Measurements from ENCODE around the gene SMARCAL1.

Gene SMARCAL1

GRCh38 chr2:216480221-216480620 is 67.9 kb downstream of the SMARCAL1 start:
- H3K9ac ChIP-seq (ENCODE audit: low read length) = no peak overlapping the region
- no peak overlapping the region for H3K4me3 ChIP-seq (ENCODE audit: low read length)
- H3K36me3 ChIP-seq (ENCODE audit: control insufficient read depth, insufficient read depth, low read length) = no peaks in the 10 kb centered on the region
- H2AK5ac ChIP-seq (ENCODE audit: low read length) = no peak overlapping the region
- no peak overlapping the region for H3K27ac ChIP-seq (ENCODE audit: low read depth, low read length)
- H3K4me2 ChIP-seq (ENCODE audit: low read length) = no peak overlapping the region
- H2BK120ac ChIP-seq (ENCODE audit: low read depth, low read length) = no peak overlapping the region
- no peak overlapping the region for H3K4ac ChIP-seq (ENCODE audit: low read depth, low read length)
- no peak overlapping the region for H4K5ac ChIP-seq (ENCODE audit: low read length)
- no peak overlapping the region for H3K18ac ChIP-seq (ENCODE audit: low read length)
- no CpG with 5 or more reads among the region's 3 CpGs for WGBS (ENCODE audit: extremely low coverage, insufficient coverage, low lambda C conversion rate)
- no peaks in the 10 kb centered on the region for H3K27me3 ChIP-seq (ENCODE audit: insufficient read depth, low read length, poor library complexity)
- H3K4me1 ChIP-seq (ENCODE audit: control insufficient read depth, low read depth, low read length) = no peaks in the 10 kb centered on the region
- H3K23ac ChIP-seq (ENCODE audit: low read length) = no peak overlapping the region
- H4K8ac ChIP-seq (ENCODE audit: low read depth, low read length) = no peak overlapping the region
- no peaks in the 10 kb centered on the region for H3K79me1 ChIP-seq (ENCODE audit: low read length)
- no peaks in the 10 kb centered on the region for H3K79me2 ChIP-seq (ENCODE audit: control insufficient read depth, insufficient read depth, low read length)
- no peak for DNase-seq
- H2BK5ac ChIP-seq (ENCODE audit: low read length) = no peak overlapping the region
- H2BK15ac ChIP-seq (replicated peaks; ENCODE audit: low read depth) = no peak overlapping the region
- H3K56ac ChIP-seq (ENCODE audit: low read length) = no peak overlapping the region

GRCh38 chr2:216482640-216483039 is 70.4 kb downstream of the SMARCAL1 start:
- H3K27me3 ChIP-seq (ENCODE audit: insufficient read depth, low read length, poor library complexity) = no peaks in the 10 kb centered on the region
- no peak overlapping the region for H3K18ac ChIP-seq (ENCODE audit: low read length)
- no peak overlapping the region for H3K4ac ChIP-seq (ENCODE audit: low read depth, low read length)
- H3K4me2 ChIP-seq (ENCODE audit: low read length) = no peak overlapping the region
- WGBS (ENCODE audit: extremely low coverage, insufficient coverage, low lambda C conversion rate) = no CpG with 5 or more reads among the region's 2 CpGs
- H3K4me3 ChIP-seq (ENCODE audit: low read length) = no peak overlapping the region
- no peak overlapping the region for H2AK5ac ChIP-seq (ENCODE audit: low read length)
- H3K79me1 ChIP-seq (ENCODE audit: low read length) = no peaks in the 10 kb centered on the region
- no peak overlapping the region for H4K8ac ChIP-seq (ENCODE audit: low read depth, low read length)
- no peak overlapping the region for H2BK120ac ChIP-seq (ENCODE audit: low read depth, low read length)
- no peaks in the 10 kb centered on the region for H3K4me1 ChIP-seq (ENCODE audit: control insufficient read depth, low read depth, low read length)
- H2BK15ac ChIP-seq (replicated peaks; ENCODE audit: low read depth) = no peak overlapping the region
- DNase-seq = no peak
- H2BK5ac ChIP-seq (ENCODE audit: low read length) = no peak overlapping the region
- no peak overlapping the region for H3K9ac ChIP-seq (ENCODE audit: low read length)
- no peak overlapping the region for H3K23ac ChIP-seq (ENCODE audit: low read length)
- H3K36me3 ChIP-seq (ENCODE audit: control insufficient read depth, insufficient read depth, low read length) = no peaks in the 10 kb centered on the region
- H3K79me2 ChIP-seq (ENCODE audit: control insufficient read depth, insufficient read depth, low read length) = no peaks in the 10 kb centered on the region
- H3K27ac ChIP-seq (ENCODE audit: low read depth, low read length) = no peak overlapping the region
- no peak overlapping the region for H3K56ac ChIP-seq (ENCODE audit: low read length)
- H4K5ac ChIP-seq (ENCODE audit: low read length) = no peak overlapping the region

GRCh38 chr2:216485237-216485636 is 73.0 kb downstream of the SMARCAL1 start:
- H2AK5ac ChIP-seq (ENCODE audit: low read length) = no peak overlapping the region
- no peak overlapping the region for H3K23ac ChIP-seq (ENCODE audit: low read length)
- no CpG with 5 or more reads among the region's 3 CpGs for WGBS (ENCODE audit: extremely low coverage, insufficient coverage, low lambda C conversion rate)
- H3K4ac ChIP-seq (ENCODE audit: low read depth, low read length) = no peak overlapping the region
- H2BK5ac ChIP-seq (ENCODE audit: low read length) = no peak overlapping the region
- peak overlapping the region; percentile 2 for H3K56ac ChIP-seq (ENCODE audit: low read length)
- H3K4me3 ChIP-seq (ENCODE audit: low read length) = no peak overlapping the region
- DNase-seq = no peak
- H2BK15ac ChIP-seq (replicated peaks; ENCODE audit: low read depth) = no peak overlapping the region
- H3K27ac ChIP-seq (ENCODE audit: low read depth, low read length) = no peak overlapping the region
- H3K4me2 ChIP-seq (ENCODE audit: low read length) = no peak overlapping the region
- H4K5ac ChIP-seq (ENCODE audit: low read length) = no peak overlapping the region
- no peak overlapping the region for H3K18ac ChIP-seq (ENCODE audit: low read length)
- H3K79me1 ChIP-seq (ENCODE audit: low read length) = no peaks in the 10 kb centered on the region
- H3K36me3 ChIP-seq (ENCODE audit: control insufficient read depth, insufficient read depth, low read length) = no peaks in the 10 kb centered on the region
- no peaks in the 10 kb centered on the region for H3K4me1 ChIP-seq (ENCODE audit: control insufficient read depth, low read depth, low read length)
- no peak overlapping the region for H3K9ac ChIP-seq (ENCODE audit: low read length)
- H3K79me2 ChIP-seq (ENCODE audit: control insufficient read depth, insufficient read depth, low read length) = no peaks in the 10 kb centered on the region
- H2BK120ac ChIP-seq (ENCODE audit: low read depth, low read length) = no peak overlapping the region
- H3K27me3 ChIP-seq (ENCODE audit: insufficient read depth, low read length, poor library complexity) = no peaks in the 10 kb centered on the region
- H4K8ac ChIP-seq (ENCODE audit: low read depth, low read length) = no peak overlapping the region

GRCh38 chr2:216485745-216486144 is 73.5 kb downstream of the SMARCAL1 start:
- Histone ChIP-seq H2BK15ac (replicated peaks; ENCODE audit: low read depth) (no peak overlapping the region), H3K4me2 (ENCODE audit: low read length) (no peak overlapping the region), H2AK5ac (ENCODE audit: low read length) (no peak overlapping the region), H3K4ac (ENCODE audit: low read depth, low read length) (no peak overlapping the region), H3K27ac (ENCODE audit: low read depth, low read length) (no peak overlapping the region), H3K36me3 (ENCODE audit: control insufficient read depth, insufficient read depth, low read length) (no peaks in the 10 kb centered on the region), H3K23ac (ENCODE audit: low read length) (no peak overlapping the region), H3K79me2 (ENCODE audit: control insufficient read depth, insufficient read depth, low read length) (no peaks in the 10 kb centered on the region), H4K5ac (ENCODE audit: low read length) (no peak overlapping the region), H3K4me3 (ENCODE audit: low read length) (no peak overlapping the region), H3K18ac (ENCODE audit: low read length) (no peak overlapping the region), H2BK5ac (ENCODE audit: low read length) (no peak overlapping the region), H2BK120ac (ENCODE audit: low read depth, low read length) (no peak overlapping the region), H3K27me3 (ENCODE audit: insufficient read depth, low read length, poor library complexity) (no peaks in the 10 kb centered on the region), H3K4me1 (ENCODE audit: control insufficient read depth, low read depth, low read length) (no peaks in the 10 kb centered on the region), H3K79me1 (ENCODE audit: low read length) (no peaks in the 10 kb centered on the region), H3K56ac (ENCODE audit: low read length) (no peak overlapping the region), H4K8ac (ENCODE audit: low read depth, low read length) (no peak overlapping the region), H3K9ac (ENCODE audit: low read length) (no peak overlapping the region)
- WGBS (ENCODE audit: extremely low coverage, insufficient coverage, low lambda C conversion rate) = no CpG with 5 or more reads among the region's 5 CpGs
- DNase-seq = no peak

GRCh38 chr2:216486271-216486670 is 74.0 kb downstream of the SMARCAL1 start:
- Histone ChIP-seq H3K4ac (ENCODE audit: low read depth, low read length) (no peak overlapping the region), H4K5ac (ENCODE audit: low read length) (no peak overlapping the region), H3K79me1 (ENCODE audit: low read length) (no peaks in the 10 kb centered on the region), H2AK5ac (ENCODE audit: low read length) (no peak overlapping the region), H3K18ac (ENCODE audit: low read length) (no peak overlapping the region), H3K36me3 (ENCODE audit: control insufficient read depth, insufficient read depth, low read length) (no peaks in the 10 kb centered on the region), H3K27ac (ENCODE audit: low read depth, low read length) (no peak overlapping the region), H2BK5ac (ENCODE audit: low read length) (no peak overlapping the region), H3K4me3 (ENCODE audit: low read length) (no peak overlapping the region), H3K79me2 (ENCODE audit: control insufficient read depth, insufficient read depth, low read length) (no peaks in the 10 kb centered on the region), H3K56ac (ENCODE audit: low read length) (no peak overlapping the region), H3K23ac (ENCODE audit: low read length) (no peak overlapping the region), H3K4me1 (ENCODE audit: control insufficient read depth, low read depth, low read length) (no peaks in the 10 kb centered on the region), H3K4me2 (ENCODE audit: low read length) (no peak overlapping the region), H2BK15ac (replicated peaks; ENCODE audit: low read depth) (no peak overlapping the region), H2BK120ac (ENCODE audit: low read depth, low read length) (no peak overlapping the region), H3K27me3 (ENCODE audit: insufficient read depth, low read length, poor library complexity) (no peaks in the 10 kb centered on the region), H3K9ac (ENCODE audit: low read length) (no peak overlapping the region), H4K8ac (ENCODE audit: low read depth, low read length) (no peak overlapping the region)
- no CpG with 5 or more reads among the region's 7 CpGs for WGBS (ENCODE audit: extremely low coverage, insufficient coverage, low lambda C conversion rate)
- no peak for DNase-seq

- Histone ChIP-seq H3K79me2 (ENCODE audit: control insufficient read depth, insufficient read depth, low read length) (no peaks in the 10 kb centered on the region), H3K79me1 (ENCODE audit: low read length) (no peaks in the 10 kb centered on the region), H2BK5ac (ENCODE audit: low read length) (no peak overlapping the region), H3K4me2 (ENCODE audit: low read length) (no peak overlapping the region), H2BK120ac (ENCODE audit: low read depth, low read length) (no peak overlapping the region), H3K23ac (ENCODE audit: low read length) (no peak overlapping the region), H3K18ac (ENCODE audit: low read length) (no peak overlapping the region), H4K5ac (ENCODE audit: low read length) (no peak overlapping the region), H3K56ac (ENCODE audit: low read length) (no peak overlapping the region), H2AK5ac (ENCODE audit: low read length) (no peak overlapping the region), H3K4ac (ENCODE audit: low read depth, low read length) (no peak overlapping the region), H3K36me3 (ENCODE audit: control insufficient read depth, insufficient read depth, low read length) (no peaks in the 10 kb centered on the region), H3K27me3 (ENCODE audit: insufficient read depth, low read length, poor library complexity) (no peaks in the 10 kb centered on the region), H3K9ac (ENCODE audit: low read length) (no peak overlapping the region), H3K4me1 (ENCODE audit: control insufficient read depth, low read depth, low read length) (no peaks in the 10 kb centered on the region), H3K4me3 (ENCODE audit: low read length) (no peak overlapping the region), H2BK15ac (replicated peaks; ENCODE audit: low read depth) (no peak overlapping the region), H4K8ac (ENCODE audit: low read depth, low read length) (no peak overlapping the region), H3K27ac (ENCODE audit: low read depth, low read length) (no peak overlapping the region)
- DNase-seq = no peak
- no CpG with 5 or more reads among the region's 4 CpGs for WGBS (ENCODE audit: extremely low coverage, insufficient coverage, low lambda C conversion rate)
Observed at GRCh38 chr2:216486708-216487107, 74.4 kb downstream of the SMARCAL1 start.
